HEK293 (cell line): ENCODE results near the gene MAPRE2.

Experiments
- CTCF ChIA-PET: fragments of 350-600 bp; formaldehyde crosslinking; extraction: SDS; loops from one replicate; lab custom pipeline; 2021; ENCODE audit warnings: antibody characterized with exemption; lab: Yijun Ruan, JAX
- POLR2A ChIA-PET: fragments of 300-600 bp; formaldehyde crosslinking; extraction: SDS; loops from one replicate; lab custom pipeline; 2020; ENCODE audit warnings: antibody characterized with exemption, inconsistent platforms; lab: Yijun Ruan, JAX
- H3K27ac ChIP-seq: fragments of 200-500 bp; sonication (Bioruptor generic); 2 replicates; pipeline ENCODE4 v1.5.1; 2014; ENCODE audit warnings: low read depth, low read length, control low read depth, inconsistent platforms; ENCODE audit errors: extremely low read depth
- H3K36me3 ChIP-seq, 2 experiments: fragments of 200-500 bp in 1 of 2; sonication (Bioruptor generic) in 1 of 2; 1 replicate in 1 of 2; 2 replicates in 1 of 2; pipeline ENCODE4 v1.5.1; 2014 to 2017; ENCODE audit warnings: inconsistent platforms in 2 of 2, low read length in 2 of 2; ENCODE audit not compliant: control insufficient read depth in 2 of 2, insufficient read depth in 1 of 2
- H3K4me1 ChIP-seq: fragments of 200-500 bp; sonication (Bioruptor generic); 2 replicates; pipeline ENCODE4 v1.5.1; 2014; ENCODE audit warnings: mild to moderate bottlenecking, low read length, inconsistent platforms; ENCODE audit not compliant: control insufficient read depth, insufficient read depth
- H3K4me3 ChIP-seq: 2 replicates; pipeline ENCODE4 v1.5.1; 2011; ENCODE audit warnings: low read depth, mild to moderate bottlenecking, control low read depth, low read length, moderate library complexity
- H3K9me3 ChIP-seq: fragments of 200-500 bp; sonication (Bioruptor generic); 2 replicates; pipeline ENCODE4 v1.5.1; 2014; ENCODE audit warnings: low read depth, low read length, inconsistent platforms; ENCODE audit not compliant: control insufficient read depth, insufficient read depth
- ELK4 ChIP-seq: IDR thresholded peaks from 2 replicates; pipeline ENCODE4 v1.6.1; 2011; ENCODE audit warnings: mild to moderate bottlenecking, low read depth, low read length, borderline replicate concordance
- PBX3 ChIP-seq: sonication (generic); formaldehyde crosslinking; IDR thresholded peaks from 2 replicates; pipeline ENCODE4 v1.8.1; 2022; ENCODE audit warnings: mild to moderate bottlenecking, moderate library complexity, missing genetic modification reagents
- PRDM2 ChIP-seq: fragments of 450-650 bp; formaldehyde crosslinking; IDR thresholded peaks from 2 replicates; pipeline ENCODE4 v1.5.1; 2016; ENCODE audit warnings: missing biosample characterization, missing genetic modification characterization, borderline replicate concordance
- PRDM6 ChIP-seq: fragments of 450-650 bp; formaldehyde crosslinking; IDR thresholded peaks from 2 replicates; pipeline ENCODE4 v1.5.1; 2017; ENCODE audit warnings: missing biosample characterization, missing genetic modification characterization
- SCRT2 ChIP-seq: fragments of 450-650 bp; formaldehyde crosslinking; IDR thresholded peaks from 2 replicates; pipeline ENCODE4 v1.5.1; 2016; ENCODE audit warnings: missing biosample characterization, missing genetic modification characterization
- YY1 ChIP-seq: fragments of 450-650 bp; formaldehyde crosslinking; IDR thresholded peaks from 2 replicates; pipeline ENCODE4 v1.5.1; 2018; ENCODE audit warnings: missing biosample characterization, missing genetic modification characterization
- ZBTB20 ChIP-seq: fragments of 450-650 bp; formaldehyde crosslinking; IDR thresholded peaks from 2 replicates; pipeline ENCODE4 v1.5.1; 2016; ENCODE audit warnings: missing biosample characterization, missing genetic modification characterization
- ZBTB21 ChIP-seq: fragments of 450-650 bp; formaldehyde crosslinking; IDR thresholded peaks from 2 replicates; pipeline ENCODE4 v1.5.1; 2017; ENCODE audit warnings: missing biosample characterization, missing genetic modification characterization
- ZNF16 ChIP-seq: fragments of 450-650 bp; formaldehyde crosslinking; IDR thresholded peaks from 2 replicates; pipeline ENCODE4 v1.5.1; 2016; ENCODE audit warnings: low read depth, missing biosample characterization, missing genetic modification characterization
- ZNF311 ChIP-seq: fragments of 450-650 bp; formaldehyde crosslinking; IDR thresholded peaks from 2 replicates; pipeline ENCODE4 v1.5.1; 2017; ENCODE audit warnings: missing biosample characterization, missing genetic modification characterization, borderline replicate concordance
- ZNF366 ChIP-seq: fragments of 450-650 bp; formaldehyde crosslinking; conservative IDR thresholded peaks from 2 replicates; pipeline ENCODE4 v1.5.1; 2016; ENCODE audit warnings: missing biosample characterization, missing genetic modification characterization
- ZNF398 ChIP-seq: fragments of 450-650 bp; formaldehyde crosslinking; IDR thresholded peaks from 2 replicates; pipeline ENCODE4 v1.5.1; 2017; ENCODE audit warnings: missing biosample characterization, missing genetic modification characterization
- ZNF423 ChIP-seq: fragments of 450-650 bp; formaldehyde crosslinking; IDR thresholded peaks from 2 replicates; pipeline ENCODE4 v1.5.1; 2016; ENCODE audit warnings: missing biosample characterization, missing genetic modification characterization
- ZNF488 ChIP-seq: fragments of 450-650 bp; formaldehyde crosslinking; IDR thresholded peaks from 2 replicates; pipeline ENCODE4 v1.5.1; 2016; ENCODE audit warnings: missing biosample characterization, missing genetic modification characterization
- ZNF548 ChIP-seq: fragments of 450-650 bp; formaldehyde crosslinking; IDR thresholded peaks from 2 replicates; pipeline ENCODE4 v1.5.1; 2016; ENCODE audit warnings: missing biosample characterization, missing genetic modification characterization
- ZNF621 ChIP-seq: fragments of 450-650 bp; formaldehyde crosslinking; IDR thresholded peaks from 2 replicates; pipeline ENCODE4 v1.5.1; 2017; ENCODE audit warnings: missing biosample characterization, missing genetic modification characterization
- ZNF623 ChIP-seq: fragments of 450-650 bp; formaldehyde crosslinking; IDR thresholded peaks from 2 replicates; pipeline ENCODE4 v1.5.1; 2016; ENCODE audit warnings: missing biosample characterization, missing genetic modification characterization
- ZNF626 ChIP-seq: fragments of 450-650 bp; sonication (Bioruptor Pico); formaldehyde crosslinking; IDR thresholded peaks from 2 replicates; pipeline ENCODE4 v1.5.1; 2018; ENCODE audit warnings: missing biosample characterization, missing genetic modification characterization, inconsistent platforms
- ZNF747 ChIP-seq: fragments of 450-650 bp; formaldehyde crosslinking; IDR thresholded peaks from 2 replicates; pipeline ENCODE4 v1.5.1; 2016; ENCODE audit warnings: missing biosample characterization, missing genetic modification characterization
- ZNF777 ChIP-seq: fragments of 450-650 bp; formaldehyde crosslinking; IDR thresholded peaks from 2 replicates; pipeline ENCODE4 v1.5.1; 2017; ENCODE audit warnings: missing biosample characterization, missing genetic modification characterization, borderline replicate concordance
- ZNF843 ChIP-seq: fragments of 450-650 bp; formaldehyde crosslinking; IDR thresholded peaks from 2 replicates; pipeline ENCODE4 v1.5.1; 2016; ENCODE audit warnings: missing biosample characterization, missing genetic modification characterization
- ZSCAN16 ChIP-seq: fragments of 450-650 bp; formaldehyde crosslinking; IDR thresholded peaks from 2 replicates; pipeline ENCODE4 v1.5.1; 2016; ENCODE audit warnings: missing biosample characterization, missing genetic modification characterization

The MAPRE2 gene

GRCh38 chr18:35061804-35062203 lies 20.6 kb downstream of the MAPRE2 start:
- Histone ChIP-seq H3K36me3 (no peaks in the 10 kb centered on the region), H3K4me1 (peaks cover 3% of the 10 kb centered on the region; the same call in 1 of the 2 replicates), H3K4me3 (no peak overlapping the region), H3K9me3 (no peaks in the 10 kb centered on the region), H3K27ac (no peak overlapping the region)
- TF ChIP-seq ZNF626: no peak
- no peak for TF ChIP-seq ZNF423 (tag by site-specific recombination)
- no peak for TF ChIP-seq YY1 (tag by site-specific recombination)
- TF ChIP-seq ZNF398 (tag by site-specific recombination): no peak
- no peak for TF ChIP-seq ZBTB21 (tag by site-specific recombination)
- no peak for TF ChIP-seq PRDM6 (tag by site-specific recombination)
- TF ChIP-seq PBX3 (CRISPR knock-in tag): no peak
- TF ChIP-seq ZNF843 (tag by site-specific recombination): no peak
- no peak for TF ChIP-seq PRDM2 (tag by site-specific recombination)
- TF ChIP-seq ZNF311: no peak
- CTCF ChIA-PET: interaction anchor here (0.6 kb wide), 1 partner anchor 1002 kb away, joined by 3 read pairs; no protein-coding TSS in a partner anchor
- POLR2A ChIA-PET: no interaction called here

- Histone ChIP-seq H3K4me3 (no peak overlapping the region), H3K27ac (no peak overlapping the region), H3K4me1 (peaks cover 3% of the 10 kb centered on the region; the same call in 1 of the 2 replicates), H3K9me3 (no peaks in the 10 kb centered on the region), H3K36me3 (no peaks in the 10 kb centered on the region)
- TF ChIP-seq ZNF621 (no peak), ZNF423 (tag by site-specific recombination) (no peak), ELK4 (no peak), ZNF548 (tag by site-specific recombination) (no peak), ZNF777 (tag by site-specific recombination) (no peak), ZBTB20 (tag by site-specific recombination) (no peak), SCRT2 (no peak), ZNF747 (tag by site-specific recombination) (no peak), ZNF16 (tag by site-specific recombination) (no peak), ZNF366 (tag by site-specific recombination) (no peak), ZNF623 (tag by site-specific recombination) (no peak), ZSCAN16 (tag by site-specific recombination) (no peak), ZNF488 (tag by site-specific recombination) (no peak)
- ChIA-PET CTCF (no interaction called here), POLR2A (no interaction called here)
Measured at GRCh38 chr18:35062408-35062807, 21.2 kb downstream of the MAPRE2 start.
